GM23338 (cell line): Measurements from ENCODE around the gene DUSP6. TPM values are rescaled to one million over a fixed set of nuclear protein-coding genes. Genes with fewer than 3 reads are reported as not detected.

Source experiments
- ATAC-seq: fragments of 200-7000 bp; cut with Tn5 transposase; 3 replicates; pipeline ENCODE4 v1.9.1; 2020
- DNase-seq: peaks from one replicate; pipeline ENCODE4 v3.0.0-alpha.2; 2015; ENCODE audit warnings: low spot score
- H2AFZ ChIP-seq: fragments of 200-600 bp; sonication (generic); 2 replicates; pipeline ENCODE4 v1.8.0; 2016; ENCODE audit warnings: antibody characterized with exemption, mild to moderate bottlenecking, moderate library complexity
- H3F3A ChIP-seq: fragments of 200-600 bp; sonication (generic); replicated peaks from 2 replicates; pipeline ENCODE4 v1.8.0; 2017; ENCODE audit warnings: antibody characterized with exemption, mixed run types, low read depth
- H3K27ac ChIP-seq: fragments of 200-600 bp; sonication (generic); 2 replicates; pipeline ENCODE4 v1.6.1; 2016; ENCODE audit warnings: low read depth
- H3K27me3 ChIP-seq: fragments of 200-600 bp; sonication (generic); 2 replicates; pipeline ENCODE4 v1.8.0; 2016; ENCODE audit warnings: mild to moderate bottlenecking, mixed run types, moderate library complexity; ENCODE audit not compliant: insufficient read depth
- H3K36me3 ChIP-seq: fragments of 200-600 bp; sonication (generic); 2 replicates; pipeline ENCODE4 v1.8.0; 2016; ENCODE audit warnings: mild to moderate bottlenecking; ENCODE audit not compliant: insufficient read depth
- H3K4me1 ChIP-seq: fragments of 200-600 bp; sonication (generic); 2 replicates; pipeline ENCODE4 v1.8.0; 2016; ENCODE audit warnings: mild to moderate bottlenecking, moderate library complexity; ENCODE audit not compliant: insufficient read depth
- H3K4me2 ChIP-seq: fragments of 200-600 bp; sonication (generic); 2 replicates; pipeline ENCODE4 v1.7.1; 2017; ENCODE audit warnings: mixed run types
- H3K4me3 ChIP-seq: fragments of 200-600 bp; sonication (generic); 2 replicates; pipeline ENCODE4 v1.6.1; 2016; ENCODE audit warnings: mixed run types
- H3K79me2 ChIP-seq: fragments of 200-600 bp; sonication (generic); replicated peaks from 2 replicates; pipeline ENCODE4 v1.8.0; 2017; ENCODE audit warnings: mild to moderate bottlenecking; ENCODE audit not compliant: insufficient read depth
- H3K9me2 ChIP-seq: fragments of 200-600 bp; sonication (generic); 2 replicates; pipeline ENCODE4 v1.8.0; 2017; ENCODE audit not compliant: insufficient read depth
- H4K20me1 ChIP-seq: fragments of 200-600 bp; sonication (generic); replicated peaks from 2 replicates; pipeline ENCODE4 v1.8.0; 2017; ENCODE audit warnings: mild to moderate bottlenecking; ENCODE audit not compliant: insufficient read depth
- H3K27ac Mint-ChIP-seq: 2 replicates; pipeline ENCODE4 v1.8.0; 2020; ENCODE audit warnings: inconsistent platforms, mild to moderate bottlenecking, moderate library complexity, mixed read lengths
- H3K27me3 Mint-ChIP-seq: 3 replicates; pipeline ENCODE4 v1.8.0; 2022; ENCODE audit warnings: low read depth, mild to moderate bottlenecking, moderate library complexity, mixed read lengths, inconsistent platforms; ENCODE audit not compliant: insufficient read depth, poor library complexity
- H3K36me3 Mint-ChIP-seq: 3 replicates; pipeline ENCODE4 v1.8.0; 2021; ENCODE audit warnings: low read depth, mild to moderate bottlenecking, inconsistent platforms, moderate library complexity, mixed read lengths
- H3K4me1 Mint-ChIP-seq: 3 replicates; pipeline ENCODE4 v1.8.0; 2020; ENCODE audit warnings: mild to moderate bottlenecking, inconsistent platforms, mixed read lengths
- H3K4me3 Mint-ChIP-seq: 3 replicates; pipeline ENCODE4 v1.8.0; 2021; ENCODE audit warnings: moderate library complexity, mild to moderate bottlenecking, inconsistent platforms, mixed read lengths
- H3K9me3 Mint-ChIP-seq: 3 replicates; pipeline ENCODE4 v1.8.0; 2020; ENCODE audit warnings: moderate library complexity, mild to moderate bottlenecking, inconsistent platforms, mixed read lengths
- CREB1 ChIP-seq: fragments of 250-450 bp; sonication (Bioruptor Pico); IDR thresholded peaks from 2 replicates; pipeline ENCODE4 v1.5.0; 2020; ENCODE audit warnings: low read depth, mild to moderate bottlenecking, moderate library complexity
- ETS1 ChIP-seq: IDR thresholded peaks from 2 replicates; pipeline ENCODE4 v1.6.1; 2016; ENCODE audit warnings: antibody characterized with exemption
- EZH2 ChIP-seq: fragments of 200-600 bp; sonication (generic); IDR thresholded peaks from one replicate; pipeline ENCODE4 v1.8.0; 2017; ENCODE audit warnings: antibody characterized with exemption, mild to moderate bottlenecking, low read depth; ENCODE audit not compliant: unreplicated experiment
- EZH2phosphoT487 ChIP-seq: fragments of 200-600 bp; sonication (generic); IDR thresholded peaks from one replicate; pipeline ENCODE4 v1.8.1; 2018; ENCODE audit warnings: antibody characterized with exemption; ENCODE audit not compliant: unreplicated experiment
- JUNB ChIP-seq: IDR thresholded peaks from one replicate; pipeline ENCODE4 v1.6.1; 2016; ENCODE audit warnings: antibody characterized with exemption; ENCODE audit not compliant: unreplicated experiment
- NANOG ChIP-seq: IDR thresholded peaks from 2 replicates; pipeline ENCODE4 v1.6.1; 2016; ENCODE audit warnings: antibody characterized with exemption, borderline replicate concordance
- POLR2AphosphoS5 ChIP-seq: IDR thresholded peaks from 2 replicates; pipeline ENCODE4 v1.6.1; 2016; ENCODE audit warnings: antibody characterized with exemption, low read depth
- STAT1 ChIP-seq: IDR thresholded peaks from one replicate; pipeline ENCODE4 v1.6.1; 2016; ENCODE audit warnings: antibody characterized with exemption; ENCODE audit not compliant: unreplicated experiment
- ZNF114 ChIP-seq: fragments of 250-450 bp; sonication (Bioruptor Pico); IDR thresholded peaks from 2 replicates; pipeline ENCODE4 v1.5.0; 2020; ENCODE audit warnings: mild to moderate bottlenecking, moderate library complexity
- ZNF331 ChIP-seq: fragments of 250-450 bp; sonication (Bioruptor Pico); IDR thresholded peaks from 2 replicates; pipeline ENCODE4 v1.5.0; 2020; ENCODE audit warnings: low read depth, mild to moderate bottlenecking, moderate library complexity
- ZNF462 ChIP-seq: fragments of 250-450 bp; sonication (Bioruptor Pico); IDR thresholded peaks from 2 replicates; pipeline ENCODE4 v1.5.0; 2020; ENCODE audit warnings: mild to moderate bottlenecking, moderate library complexity
- polyA plus RNA-seq: library from polyadenylated mRNA; unstranded; fragments of >200 nt; fragmentation: Nextera tagmentation; extraction: Ambion mirVana; gene quantifications from 2 replicates; pipeline ENCODE4 v1.2.1, GENCODE V29; 2016
- total RNA-seq: library from RNA; depleted of rRNA; stranded (reverse); fragments of >200 nt; shearing (Covaris generic); gene quantifications from 2 replicates; pipeline ENCODE4 v1.2.3, GENCODE V29; 2014
- TF ChIP-seq, protein P1 (sequence below), 2 experiments: fragments of 200-600 bp in 1 of 2; sonication (generic) in 1 of 2; conservative IDR thresholded peaks; 2 replicates each; pipeline versions ENCODE4 v1.5.1 to v1.6.1; 2016 to 2017; ENCODE audit warnings: antibody characterized with exemption in 2 of 2, low read depth in 2 of 2, mild to moderate bottlenecking in 2 of 2, moderate library complexity in 1 of 2

DUSP6 gene
- total and polyA plus RNA-seq, 2 experiments from 2014 or later, result 117 to 191 TPM

DNA sequence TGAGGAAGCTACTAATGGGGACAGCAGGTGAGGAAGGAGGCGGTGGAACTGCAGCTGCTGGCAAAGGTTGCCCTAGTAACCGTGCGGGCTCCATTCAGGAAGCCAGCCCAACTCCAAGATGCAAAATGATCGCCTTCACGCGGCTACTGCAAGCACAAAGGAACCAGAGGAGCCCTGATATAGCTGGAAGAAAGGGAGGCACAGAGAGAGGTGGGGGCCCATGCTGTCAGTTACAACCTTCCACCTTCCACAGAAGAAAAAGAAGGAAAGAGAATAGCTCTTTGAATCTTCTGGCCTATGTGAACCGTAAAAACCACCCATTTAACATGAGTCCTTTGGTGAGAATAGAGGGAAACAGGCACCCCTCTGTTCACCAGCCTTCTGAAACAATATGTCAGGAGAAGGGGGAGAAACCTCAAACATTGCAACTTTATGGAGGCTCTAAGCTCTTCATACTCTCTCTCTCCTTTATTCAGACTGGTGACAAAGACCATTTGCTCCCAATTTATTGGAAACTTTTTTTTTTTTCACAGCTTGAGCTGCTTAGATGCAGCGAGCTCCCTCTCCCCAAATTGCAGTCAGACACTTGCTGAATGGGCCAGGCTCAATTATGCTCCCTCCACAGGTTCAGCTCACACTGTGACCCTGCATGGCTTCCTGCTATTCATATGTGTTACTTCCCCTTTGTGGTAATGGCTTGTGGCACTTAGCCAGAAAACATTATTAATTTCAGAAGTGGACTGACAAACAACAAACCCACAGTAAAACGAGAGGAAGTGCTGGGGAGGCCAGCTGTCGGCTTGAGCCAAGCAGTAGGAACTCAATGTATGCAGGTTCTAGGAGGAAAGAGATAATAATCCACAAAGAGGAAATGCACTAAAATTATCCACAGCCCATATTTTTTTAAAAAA is 6.2 kb downstream of the DUSP6 start:
- H3K9me2 ChIP-seq, result no peaks in the 10 kb centered on the region
- H3K9me3 Mint-ChIP-seq, result peaks cover 7% of the 10 kb centered on the region
- TF ChIP-seq STAT1, result no peak
- no peak for TF ChIP-seq ZNF114 (CRISPR knock-in tag)
- TF ChIP-seq, protein P1, sequence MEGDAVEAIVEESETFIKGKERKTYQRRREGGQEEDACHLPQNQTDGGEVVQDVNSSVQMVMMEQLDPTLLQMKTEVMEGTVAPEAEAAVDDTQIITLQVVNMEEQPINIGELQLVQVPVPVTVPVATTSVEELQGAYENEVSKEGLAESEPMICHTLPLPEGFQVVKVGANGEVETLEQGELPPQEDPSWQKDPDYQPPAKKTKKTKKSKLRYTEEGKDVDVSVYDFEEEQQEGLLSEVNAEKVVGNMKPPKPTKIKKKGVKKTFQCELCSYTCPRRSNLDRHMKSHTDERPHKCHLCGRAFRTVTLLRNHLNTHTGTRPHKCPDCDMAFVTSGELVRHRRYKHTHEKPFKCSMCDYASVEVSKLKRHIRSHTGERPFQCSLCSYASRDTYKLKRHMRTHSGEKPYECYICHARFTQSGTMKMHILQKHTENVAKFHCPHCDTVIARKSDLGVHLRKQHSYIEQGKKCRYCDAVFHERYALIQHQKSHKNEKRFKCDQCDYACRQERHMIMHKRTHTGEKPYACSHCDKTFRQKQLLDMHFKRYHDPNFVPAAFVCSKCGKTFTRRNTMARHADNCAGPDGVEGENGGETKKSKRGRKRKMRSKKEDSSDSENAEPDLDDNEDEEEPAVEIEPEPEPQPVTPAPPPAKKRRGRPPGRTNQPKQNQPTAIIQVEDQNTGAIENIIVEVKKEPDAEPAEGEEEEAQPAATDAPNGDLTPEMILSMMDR (conservative IDR thresholded peaks at IDR 0.05; ENCODE audit: low read depth in 2 of 2), result no peak
- no peak for TF ChIP-seq JUNB
- no peak for TF ChIP-seq NANOG
- no peak for TF ChIP-seq EZH2phosphoT487
- no peak for TF ChIP-seq ZNF462 (CRISPR knock-in tag)
- TF ChIP-seq POLR2AphosphoS5, result no peak
- no peak for TF ChIP-seq ZNF331 (CRISPR knock-in tag)
- TF ChIP-seq CREB1, result no peak
- no peak for TF ChIP-seq ETS1
- TF ChIP-seq EZH2, result no peak
- peaks cover 64% of the 10 kb centered on the region for H3K4me1 Mint-ChIP-seq
- ATAC-seq (peak; percentile 74), DNase-seq (peak; percentile 90)
- peak overlapping the region; percentile 76 for H3K4me2 ChIP-seq
- no peak overlapping the region for H2AFZ ChIP-seq
- H4K20me1 ChIP-seq, result peaks cover 18% of the 10 kb centered on the region; the same call in 1 of the 2 replicates
- peak overlapping the region; percentile 96 for H3K4me3 Mint-ChIP-seq
- peak overlapping the region; percentile 44 for H3K4me3 ChIP-seq
- H3K27ac ChIP-seq, result peak overlapping the region; percentile 43
- H3K27me3 Mint-ChIP-seq, result peaks cover 32% of the 10 kb centered on the region
- peaks cover 67% of the 10 kb centered on the region for H3K4me1 ChIP-seq
- peaks cover 23% of the 10 kb centered on the region; the same call in 1 of the 2 replicates for H3F3A ChIP-seq
- peaks cover 20% of the 10 kb centered on the region for H3K36me3 ChIP-seq
- peak overlapping the region; percentile 90 for H3K27ac Mint-ChIP-seq
- H3K79me2 ChIP-seq, result peaks cover 33% of the 10 kb centered on the region
- peaks cover 43% of the 10 kb centered on the region for H3K36me3 Mint-ChIP-seq
- peaks cover 20% of the 10 kb centered on the region for H3K27me3 ChIP-seq
